ENCODE data around the gene MRPL41. TPM values are rescaled to one million over a fixed set of nuclear protein-coding genes. Genes with fewer than 3 reads are reported as not detected.

MRPL41 gene
- total and polyA plus RNA-seq, 2 experiments from 2014 or later = 42.9 to 97.6 TPM

DNA sequence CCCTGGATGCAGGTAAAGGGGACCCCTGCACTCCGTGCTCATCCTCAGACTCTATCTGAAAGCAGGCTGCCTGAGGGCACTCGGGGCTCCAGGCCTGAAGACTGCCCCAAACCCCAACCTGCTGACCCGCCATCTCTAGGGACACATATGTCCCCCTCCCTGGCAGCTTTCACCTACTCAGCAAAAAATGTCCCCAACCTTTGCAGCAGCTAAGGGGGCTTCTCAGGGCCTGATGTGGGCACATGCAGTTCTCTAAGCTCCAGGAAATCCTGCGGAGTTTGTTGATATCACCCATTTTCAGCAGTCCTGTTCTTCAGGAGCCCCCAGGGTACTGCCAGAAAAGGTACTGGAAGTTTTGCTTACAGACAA, 29.3 kb downstream of the MRPL41 start:
- in situ Hi-C loops (cut with MboI) = no loop called here
- no peak for DNase-seq

DNA sequence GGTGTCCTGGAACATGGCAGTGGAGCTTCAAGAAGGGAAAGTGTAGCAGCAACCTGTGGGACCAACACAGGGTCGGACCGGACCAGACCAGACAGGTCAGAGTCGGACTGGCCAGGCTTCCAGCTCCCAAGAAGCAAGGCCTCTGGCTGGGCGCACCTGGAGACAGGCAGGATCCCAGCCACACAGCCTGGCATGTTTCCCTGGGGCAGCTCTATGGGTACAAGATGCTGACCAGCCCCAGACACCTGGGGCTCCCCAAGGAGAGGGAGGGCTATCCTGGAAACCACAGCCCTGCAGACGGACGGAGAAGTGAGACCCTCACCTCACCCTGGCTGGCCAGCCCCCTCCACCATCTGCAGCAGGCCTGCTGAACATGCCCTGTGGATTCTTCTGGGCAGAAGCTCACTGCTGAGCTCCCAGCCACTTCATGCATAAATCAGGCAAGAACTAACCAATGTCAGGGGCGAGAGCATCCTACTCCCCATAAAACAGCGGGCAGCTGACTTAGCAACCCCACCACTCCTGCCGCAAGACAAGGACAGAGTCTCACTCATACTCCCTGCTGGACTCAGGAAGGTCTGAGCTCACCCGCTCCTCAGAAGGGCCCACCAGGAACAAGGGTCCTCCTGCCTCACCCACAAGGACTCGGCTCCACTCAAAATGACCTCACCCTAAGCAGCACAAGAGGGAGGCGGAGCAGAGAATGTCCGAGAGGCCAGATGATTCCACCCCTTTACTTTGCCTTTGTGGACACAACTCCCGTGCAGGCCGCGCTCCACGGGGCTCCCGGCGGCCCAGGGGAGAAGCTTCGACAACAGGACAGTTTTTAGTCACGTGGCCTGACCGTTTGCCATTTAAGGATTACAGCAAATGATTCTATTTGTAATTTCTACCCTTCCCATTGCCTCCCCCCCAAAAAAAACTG, 29.9 kb downstream of the MRPL41 start:
- TF ChIP-seq EZH2 (IDR thresholded peaks at IDR 0.05; ENCODE audit: insufficient read depth, poor library complexity, severe bottlenecking) (no peak), EZH2phosphoT487 (IDR thresholded peaks at IDR 0.05; ENCODE audit: insufficient read depth, low read depth) (no peak)
- no peak for DNase-seq
- H3K9me2 ChIP-seq (ENCODE audit: insufficient read depth) = no peaks in the 10 kb centered on the region
- 0 out of 2 replicates have a peak, but pooled peaks cover 5% of the 10 kb centered on the region for H3F3A ChIP-seq (ENCODE audit: insufficient read depth)
- H3K9me3 ChIP-seq (ENCODE audit: low read depth) = no peaks in the 10 kb centered on the region
- H4K20me1 ChIP-seq (ENCODE audit: insufficient read depth) = no peaks in the 10 kb centered on the region
- no peak overlapping the region for H3K4me2 ChIP-seq (ENCODE audit: unreplicated experiment)
- H3K36me3 ChIP-seq (ENCODE audit: low read depth) = peaks cover 7% of the 10 kb centered on the region; the same call in 1 of the 2 replicates
- H2AFZ ChIP-seq = no peak overlapping the region
- H3K79me2 ChIP-seq (ENCODE audit: insufficient read depth) = peaks cover 62% of the 10 kb centered on the region
- 90% methylated on average over 22 of the region's 22 CpGs for WGBS, 2 experiments (ENCODE audit: low coverage in 1 of 2, low lambda C conversion rate in 2 of 2, missing lambda C conversion rate in 2 of 2)
- H3K4me3 ChIP-seq = no peak overlapping the region
- no peaks in the 10 kb centered on the region for H3K27me3 ChIP-seq (replicated peaks; ENCODE audit: insufficient read depth)
- in situ Hi-C loops (cut with MboI) = no loop called here
- no peak overlapping the region for H3K27ac ChIP-seq
- H3K9ac ChIP-seq = no peak overlapping the region
- H3K4me1 ChIP-seq (ENCODE audit: insufficient read depth) = peaks cover 13% of the 10 kb centered on the region

More for the DNA sequence above, 29.3 kb downstream of the MRPL41 start:
- H3K9me2 ChIP-seq (ENCODE audit: insufficient read depth) = no peaks in the 10 kb centered on the region
- H3K4me3 ChIP-seq = no peak overlapping the region
- no peak overlapping the region for H3K4me2 ChIP-seq (ENCODE audit: unreplicated experiment)
- no peak overlapping the region for H3K9ac ChIP-seq
- H4K20me1 ChIP-seq (ENCODE audit: insufficient read depth) = no peaks in the 10 kb centered on the region
- 0 out of 2 replicates have a peak, but pooled peaks cover 5% of the 10 kb centered on the region for H3F3A ChIP-seq (ENCODE audit: insufficient read depth)
- no peaks in the 10 kb centered on the region for H3K27me3 ChIP-seq (replicated peaks; ENCODE audit: insufficient read depth)
- H3K27ac ChIP-seq = no peak overlapping the region
- H3K4me1 ChIP-seq (ENCODE audit: insufficient read depth) = peaks cover 13% of the 10 kb centered on the region
- no peaks in the 10 kb centered on the region for H3K9me3 ChIP-seq (ENCODE audit: low read depth)
- no peak overlapping the region for H2AFZ ChIP-seq
- 0 out of 2 replicates have a peak, but pooled peaks cover 4% of the 10 kb centered on the region for H3K36me3 ChIP-seq (ENCODE audit: low read depth)
- TF ChIP-seq EZH2phosphoT487 (IDR thresholded peaks at IDR 0.05; ENCODE audit: insufficient read depth, low read depth) = no peak
- no peak for TF ChIP-seq EZH2 (IDR thresholded peaks at IDR 0.05; ENCODE audit: insufficient read depth, poor library complexity, severe bottlenecking)
- H3K79me2 ChIP-seq (ENCODE audit: insufficient read depth) = peaks cover 62% of the 10 kb centered on the region
- 95 to 98% methylated on average over 4 of the region's 4 CpGs for WGBS, 2 experiments (ENCODE audit: low coverage in 1 of 2, low lambda C conversion rate in 2 of 2, missing lambda C conversion rate in 2 of 2)

DNA sequence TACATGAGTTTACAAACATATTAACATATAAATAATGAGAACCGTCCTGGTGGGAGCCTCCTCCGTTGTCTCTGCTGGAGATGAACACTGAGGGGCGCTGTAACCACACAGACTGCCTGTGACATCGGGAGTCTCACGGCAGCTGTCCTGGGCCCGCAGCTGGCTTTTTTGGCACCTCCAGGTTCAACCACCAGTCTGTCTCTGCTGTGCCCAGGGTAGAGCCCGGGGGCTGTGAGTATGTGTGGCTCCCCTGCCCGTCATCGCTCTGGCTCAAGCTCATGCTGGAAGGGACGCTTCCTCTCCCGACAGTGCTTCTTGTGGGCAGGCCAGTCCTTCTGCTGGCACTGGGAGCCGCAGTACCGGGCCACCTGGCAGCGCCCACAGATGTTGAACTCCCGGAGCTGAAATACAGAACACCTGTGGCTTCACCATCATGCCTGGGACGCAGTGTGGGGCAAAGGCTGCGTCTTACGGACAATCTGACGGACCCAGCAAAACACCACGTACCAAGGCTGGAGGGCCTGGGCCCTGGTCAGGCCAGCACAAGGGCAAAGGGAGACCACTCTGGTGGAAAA, 30.7 kb downstream of the MRPL41 start:
- Histone ChIP-seq H3K4me2 (ENCODE audit: unreplicated experiment) (no peak overlapping the region), H2AFZ (no peak overlapping the region), H3K27me3 (replicated peaks; ENCODE audit: insufficient read depth) (no peaks in the 10 kb centered on the region), H3F3A (ENCODE audit: insufficient read depth) (0 out of 2 replicates have a peak, but pooled peaks cover 5% of the 10 kb centered on the region), H3K27ac (no peak overlapping the region), H3K9ac (no peak overlapping the region), H3K9me3 (ENCODE audit: low read depth) (no peaks in the 10 kb centered on the region), H3K4me1 (ENCODE audit: insufficient read depth) (peaks cover 8% of the 10 kb centered on the region), H3K79me2 (ENCODE audit: insufficient read depth) (peaks cover 62% of the 10 kb centered on the region), H3K9me2 (ENCODE audit: insufficient read depth) (no peaks in the 10 kb centered on the region), H3K4me3 (no peak overlapping the region), H4K20me1 (ENCODE audit: insufficient read depth) (no peaks in the 10 kb centered on the region), H3K36me3 (ENCODE audit: low read depth) (peaks cover 15% of the 10 kb centered on the region; the same call in 1 of the 2 replicates)
- peak; percentile 43 for DNase-seq
- TF ChIP-seq EZH2 (IDR thresholded peaks at IDR 0.05; ENCODE audit: insufficient read depth, poor library complexity, severe bottlenecking) = no peak
- TF ChIP-seq EZH2phosphoT487 (IDR thresholded peaks at IDR 0.05; ENCODE audit: insufficient read depth, low read depth) = no peak
- 82 to 84% methylated on average over 20 of the region's 20 CpGs for WGBS, 2 experiments (ENCODE audit: low coverage in 1 of 2, low lambda C conversion rate in 2 of 2, missing lambda C conversion rate in 2 of 2)
- in situ Hi-C loops (cut with MboI) = no loop called here

DNA sequence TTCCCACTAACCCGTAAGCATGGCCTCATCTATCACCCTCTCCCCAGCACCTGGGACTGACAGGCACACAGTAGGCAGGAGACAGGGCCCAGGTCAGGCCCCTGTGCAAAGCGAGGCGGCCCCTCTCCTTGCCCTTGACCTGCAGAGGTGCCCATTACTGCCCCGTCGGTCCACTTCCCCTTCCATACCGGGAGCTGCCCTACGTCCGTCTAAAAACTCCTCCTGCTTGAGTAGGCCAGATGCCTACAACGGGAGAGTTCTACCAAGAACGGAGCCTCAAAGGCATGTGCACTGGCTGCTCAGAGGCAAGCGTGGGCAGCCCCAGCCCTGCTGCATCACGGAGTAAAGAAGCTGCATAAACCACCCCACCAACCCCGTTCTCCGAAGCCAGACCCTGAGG, 31.7 kb downstream of the MRPL41 start:
- Histone ChIP-seq H3F3A (ENCODE audit: insufficient read depth) (no peaks in the 10 kb centered on the region), H3K79me2 (ENCODE audit: insufficient read depth) (peaks cover 62% of the 10 kb centered on the region), H3K27ac (no peak overlapping the region), H4K20me1 (ENCODE audit: insufficient read depth) (no peaks in the 10 kb centered on the region), H3K9me3 (ENCODE audit: low read depth) (no peaks in the 10 kb centered on the region), H3K4me2 (ENCODE audit: unreplicated experiment) (no peak overlapping the region), H3K4me1 (ENCODE audit: insufficient read depth) (0 out of 2 replicates have a peak, but pooled peaks cover 5% of the 10 kb centered on the region), H3K9ac (no peak overlapping the region), H3K36me3 (ENCODE audit: low read depth) (peaks cover 22% of the 10 kb centered on the region; the same call in 1 of the 2 replicates), H3K27me3 (replicated peaks; ENCODE audit: insufficient read depth) (no peaks in the 10 kb centered on the region), H3K9me2 (ENCODE audit: insufficient read depth) (no peaks in the 10 kb centered on the region), H3K4me3 (no peak overlapping the region), H2AFZ (no peak overlapping the region)
- WGBS, 2 experiments (ENCODE audit: low coverage in 1 of 2, low lambda C conversion rate in 2 of 2, missing lambda C conversion rate in 2 of 2) = 82 to 85% methylated on average over 14 of the region's 14 CpGs
- no peak for DNase-seq
- in situ Hi-C loops (cut with MboI) = no loop called here
- TF ChIP-seq EZH2phosphoT487 (IDR thresholded peaks at IDR 0.05; ENCODE audit: insufficient read depth, low read depth) (no peak), EZH2 (IDR thresholded peaks at IDR 0.05; ENCODE audit: insufficient read depth, poor library complexity, severe bottlenecking) (no peak)

Data from GM23248 (cell line).